ENCODE measurements around the gene WT1. TPM values are rescaled to one million over a fixed set of nuclear protein-coding genes. Genes with fewer than 3 reads are reported as not detected.
"Not testable (repeated sequence)": the region's sequence is repeated elsewhere in the genome, so short reads cannot be mapped to it uniquely, and the experiment has no call there.

The WT1 gene
- polyA plus RNA-seq, 10 donors: 0.07 to 1.3 (median 0.21) TPM; not detected in 5

- DNase-seq: no peak
These were observed 46.2 kb downstream of the WT1 start for GRCh38 chr11:32388871-32389770.

- no peak for DNase-seq
These were observed 47.0 kb downstream of the WT1 start for GRCh38 chr11:32388365-32388764.

GRCh38 chr11:32387411-32387810, 47.9 kb downstream of the WT1 start:
- DNase-seq: no peak

- no peak for DNase-seq
These were observed 48.5 kb downstream of the WT1 start for GRCh38 chr11:32386770-32387377.

- peak in 1 of 3 donors; percentile 30 for DNase-seq
These were observed 49.3 kb downstream of the WT1 start for GRCh38 chr11:32385998-32386397.

- DNase-seq: no peak
These were observed 52.8 kb downstream of the WT1 start for GRCh38 chr11:32382339-32383049.

GRCh38 chr11:32381179-32381578, 54.2 kb downstream of the WT1 start:
- DNase-seq: no peak

GRCh38 chr11:32379719-32380118, 55.6 kb downstream of the WT1 start:
- DNase-seq: no peak

GRCh38 chr11:32375826-32376225, 59.5 kb downstream of the WT1 start:
- DNase-seq: peak in 1 of 3 donors; percentile 38

GRCh38 chr11:32374261-32374711, 61.1 kb downstream of the WT1 start:
- peak in 1 of 3 donors; percentile 26 for DNase-seq

- DNase-seq: not testable (repeated sequence)
These were observed 65.4 kb downstream of the WT1 start for GRCh38 chr11:32369987-32370386.

- no peak for DNase-seq
These were observed 68.7 kb downstream of the WT1 start for GRCh38 chr11:32366666-32367065.

GRCh38 chr11:32365192-32365591, 70.1 kb downstream of the WT1 start:
- no peak for DNase-seq

- DNase-seq: no peak
These were observed 76.6 kb downstream of the WT1 start for GRCh38 chr11:32358729-32359128.

GRCh38 chr11:32353884-32354283, 81.5 kb downstream of the WT1 start:
- DNase-seq: no peak

- DNase-seq: no peak
These were observed 86.8 kb downstream of the WT1 start for GRCh38 chr11:32348502-32348901.

GRCh38 chr11:32344946-32345345, 90.4 kb downstream of the WT1 start:
- no peak for DNase-seq

GRCh38 chr11:32343325-32344008, 91.9 kb downstream of the WT1 start:
- DNase-seq: no peak

- peak in 1 of 3 donors; percentile 49 for DNase-seq
These were observed 93.4 kb downstream of the WT1 start for GRCh38 chr11:32341620-32342613.

GRCh38 chr11:32340181-32340580, 95.2 kb downstream of the WT1 start:
- DNase-seq: no peak

All from muscle of back (tissue), 11 donors.